H9 (cell line): ENCODE results near the gene GOLGA1. TPM values are rescaled to one million over a fixed set of nuclear protein-coding genes. Genes with fewer than 3 reads are reported as not detected.

Source experiments
- DNase-seq: peaks from one replicate; pipeline ENCODE4 v3.0.0-alpha.2; 2017
- H2AFZ ChIP-seq: one replicate; pipeline ENCODE4 v1.6.1; 2013; ENCODE audit warnings: mild to moderate bottlenecking, low read length, control low read depth, moderate library complexity
- H2AK5ac ChIP-seq: 2 replicates; pipeline ENCODE4 v1.6.1; 2013; ENCODE audit warnings: low read length, control low read depth, mixed read lengths; ENCODE audit not compliant: insufficient read length
- H2BK120ac ChIP-seq: one replicate; pipeline ENCODE4 v1.6.1; 2013; ENCODE audit warnings: low read depth, mild to moderate bottlenecking, low read length, control low read depth, inconsistent platforms; ENCODE audit not compliant: poor library complexity, severe bottlenecking
- H2BK12ac ChIP-seq: 2 replicates; pipeline ENCODE4 v1.6.1; 2013; ENCODE audit warnings: low read length, control low read depth, mixed read lengths, low read depth; ENCODE audit not compliant: insufficient read length
- H2BK15ac ChIP-seq: 2 replicates; pipeline ENCODE4 v1.6.1; 2013; ENCODE audit warnings: low read depth, low read length, control low read depth
- H2BK20ac ChIP-seq: one replicate; pipeline ENCODE4 v1.6.1; 2013; ENCODE audit warnings: low read depth, mild to moderate bottlenecking, low read length, control low read depth, inconsistent platforms; ENCODE audit not compliant: poor library complexity, severe bottlenecking
- H2BK5ac ChIP-seq: 2 replicates; pipeline ENCODE4 v1.6.1; 2013; ENCODE audit warnings: low read length, control low read depth, mixed read lengths; ENCODE audit not compliant: insufficient read length
- H3K14ac ChIP-seq: 2 replicates; pipeline ENCODE4 v1.6.1; 2013; ENCODE audit warnings: low read length, control low read depth; ENCODE audit not compliant: insufficient read depth
- H3K18ac ChIP-seq: 2 replicates; pipeline ENCODE4 v1.6.1; 2013; ENCODE audit warnings: low read depth, mild to moderate bottlenecking, mixed read lengths, low read length, control low read depth; ENCODE audit not compliant: insufficient read length
- H3K23ac ChIP-seq: 2 replicates; pipeline ENCODE4 v1.6.1; 2013; ENCODE audit warnings: low read length, control low read depth, mixed read lengths, low read depth; ENCODE audit not compliant: insufficient read length
- H3K23me2 ChIP-seq: 2 replicates; pipeline ENCODE4 v1.6.1; 2013; ENCODE audit warnings: low read depth, mild to moderate bottlenecking, mixed read lengths, low read length, control low read depth; ENCODE audit not compliant: insufficient read length, poor library complexity, severe bottlenecking
- H3K27ac ChIP-seq: 2 replicates; pipeline ENCODE4 v1.5.1; 2013; ENCODE audit warnings: low read length, control low read depth, mixed read lengths, low read depth; ENCODE audit not compliant: insufficient read length
- H3K27me3 ChIP-seq: 2 replicates; pipeline ENCODE4 v1.6.1; 2013; ENCODE audit warnings: low read length, control low read depth, inconsistent platforms; ENCODE audit not compliant: insufficient read depth
- H3K4ac ChIP-seq: 2 replicates; pipeline ENCODE4 v1.6.1; 2013; ENCODE audit warnings: low read depth, mild to moderate bottlenecking, control low read depth, inconsistent platforms, low read length, moderate library complexity
- H3K4me1 ChIP-seq: 2 replicates; pipeline ENCODE4 v1.6.1; 2013; ENCODE audit warnings: low read length, control low read depth, inconsistent platforms; ENCODE audit not compliant: insufficient read depth
- H3K4me2 ChIP-seq: 2 replicates; pipeline ENCODE4 v1.6.1; 2013; ENCODE audit warnings: low read length, control low read depth, mixed read lengths; ENCODE audit not compliant: insufficient read length, insufficient read depth
- H3K56ac ChIP-seq: 2 replicates; pipeline ENCODE4 v1.6.1; 2013; ENCODE audit warnings: low read depth, mild to moderate bottlenecking, mixed read lengths, low read length, control low read depth; ENCODE audit not compliant: insufficient read length
- H3K79me1 ChIP-seq: 2 replicates; pipeline ENCODE4 v1.6.1; 2013; ENCODE audit warnings: low read depth, mild to moderate bottlenecking, moderate library complexity, low read length, control low read depth, inconsistent platforms; ENCODE audit not compliant: insufficient read depth, poor library complexity, severe bottlenecking
- H3K79me2 ChIP-seq: 2 replicates; pipeline ENCODE4 v1.6.1; 2013; ENCODE audit warnings: low read length, control low read depth, inconsistent platforms; ENCODE audit not compliant: insufficient read depth
- H3K9ac ChIP-seq: 2 replicates; pipeline ENCODE4 v1.6.1; 2013; ENCODE audit warnings: low read length, control low read depth, mixed read lengths; ENCODE audit not compliant: insufficient read length; ENCODE audit errors: extremely low read depth
- H3K9me3 ChIP-seq: one replicate; pipeline ENCODE4 v1.6.1; 2013; ENCODE audit warnings: low read depth, low read length, inconsistent platforms; ENCODE audit not compliant: control insufficient read depth
- H3T11ph ChIP-seq: one replicate; pipeline ENCODE4 v1.6.1; 2013; ENCODE audit warnings: mild to moderate bottlenecking, low read length, control low read depth, inconsistent platforms
- H4K20me1 ChIP-seq: one replicate; pipeline ENCODE4 v1.6.1; 2013; ENCODE audit not compliant: control insufficient read depth, insufficient read length, insufficient read depth
- H4K5ac ChIP-seq: 2 replicates; pipeline ENCODE4 v1.6.1; 2013; ENCODE audit warnings: low read depth, mild to moderate bottlenecking, mixed read lengths, low read length, control low read depth; ENCODE audit not compliant: insufficient read length
- H4K8ac ChIP-seq: replicated peaks from 2 replicates; pipeline ENCODE4 v1.6.1; 2013; ENCODE audit warnings: low read length, control low read depth, mixed read lengths, low read depth; ENCODE audit not compliant: insufficient read length
- H4K91ac ChIP-seq: 2 replicates; pipeline ENCODE4 v1.6.1; 2013; ENCODE audit warnings: low read depth, mild to moderate bottlenecking, moderate library complexity, mixed read lengths, low read length, control low read depth; ENCODE audit not compliant: insufficient read length
- H3K27ac Mint-ChIP-seq, 3 experiments: 2 replicates in 2 of 3; 3 replicates in 1 of 3; pipeline ENCODE4 v1.8.0; 2020 to 2021; ENCODE audit warnings: mixed read lengths in 3 of 3, mild to moderate bottlenecking in 1 of 3, moderate library complexity in 1 of 3
- H3K27me3 Mint-ChIP-seq: 2 replicates; pipeline ENCODE4 v1.8.0; 2021; ENCODE audit warnings: low read depth, mild to moderate bottlenecking, moderate library complexity, mixed read lengths
- H3K36me3 Mint-ChIP-seq, 3 experiments: 2 replicates in 2 of 3; 3 replicates in 1 of 3; pipeline ENCODE4 v1.8.0; 2020 to 2021; ENCODE audit warnings: low read depth in 3 of 3, mixed read lengths in 3 of 3; ENCODE audit not compliant: insufficient read depth in 1 of 3
- H3K4me1 Mint-ChIP-seq, 2 experiments: 2 replicates each; pipeline ENCODE4 v1.8.0; 2020; ENCODE audit warnings: mixed read lengths in 2 of 2
- H3K4me3 Mint-ChIP-seq, 2 experiments: 2 replicates in 1 of 2; 3 replicates in 1 of 2; pipeline ENCODE4 v1.8.0; 2020 to 2021; ENCODE audit warnings: mild to moderate bottlenecking in 2 of 2, mixed read lengths in 2 of 2, moderate library complexity in 1 of 2
- H3K9me3 Mint-ChIP-seq, 2 experiments: 2 replicates in 1 of 2; 3 replicates in 1 of 2; pipeline ENCODE4 v1.8.0; 2020; ENCODE audit warnings: mild to moderate bottlenecking in 2 of 2, mixed read lengths in 2 of 2, moderate library complexity in 1 of 2
- CTCF ChIP-seq: fragments of 200-600 bp; sonication (generic); conservative IDR thresholded peaks from 3 replicates; pipeline ENCODE4 v1.8.0; 2021; ENCODE audit warnings: antibody characterized with exemption, mild to moderate bottlenecking
- WGBS: extraction: QIAGEN DNeasy Blood & Tissue Kit; methylation state at CpG from one replicate; pipeline ENCODE4 v1.1.7; 2013; ENCODE audit warnings: missing lambda C conversion rate, low lambda C conversion rate, mixed read lengths; ENCODE audit not compliant: insufficient read length; ENCODE audit errors: extremely low coverage; 5-methylcytosine and 5-hydroxymethylcytosine counted together
- total RNA-seq: library from RNA; stranded (reverse); gene quantifications from 2 replicates; pipeline ENCODE4 v1.2.1, GENCODE V29; 2021

GOLGA1 gene
- total RNA-seq, 1 experiment from 2014 or later, result 7.6 TPM

GRCh38 chr9:124964056-124964455 is 23.2 kb upstream of the GOLGA1 start:
- H3K4me3 Mint-ChIP-seq, result no peak overlapping the region
- Histone ChIP-seq H3K27ac (no peak overlapping the region), H3K4me1 (no peaks in the 10 kb centered on the region), H3K4ac (no peak overlapping the region), H3K23me2 (no peaks in the 10 kb centered on the region), H3K27me3 (no peaks in the 10 kb centered on the region), H4K20me1 (no peaks in the 10 kb centered on the region), H4K5ac (no peak overlapping the region), H3K23ac (no peak overlapping the region), H2BK12ac (no peak overlapping the region), H2BK5ac (no peak overlapping the region), H3K79me2 (no peaks in the 10 kb centered on the region), H2AK5ac (no peak overlapping the region), H2BK20ac (no peak overlapping the region), H3K14ac (no peak overlapping the region), H3K9me3 (no peaks in the 10 kb centered on the region), H2AFZ (no peak overlapping the region), H4K91ac (no peak overlapping the region), H3K18ac (no peak overlapping the region), H2BK120ac (no peak overlapping the region), H3K79me1 (no peaks in the 10 kb centered on the region), H3T11ph (no peak overlapping the region), H3K9ac (no peak overlapping the region), H2BK15ac (no peak overlapping the region), H3K4me2 (no peak overlapping the region), H4K8ac (no peak overlapping the region), H3K56ac (no peak overlapping the region)
- H3K36me3 Mint-ChIP-seq, result peaks cover 4 to 13% (median 13%) of the 10 kb centered on the region in 3 experiments; a peak in 6 of 7 replicates
- no CpG with 5 or more reads among the region's 2 CpGs for WGBS
- H3K4me1 Mint-ChIP-seq, result no peaks in the 10 kb centered on the region
- no peak for DNase-seq
- no peak overlapping the region for H3K27ac Mint-ChIP-seq
- no peaks in the 10 kb centered on the region for H3K27me3 Mint-ChIP-seq
- TF ChIP-seq CTCF, result no peak
- H3K9me3 Mint-ChIP-seq, result no peaks in the 10 kb centered on the region; a peak in 2 of 5 replicates
